HG03378 (cell line): ENCODE results near the gene PKNOX2.

Experiments
- ATAC-seq: cut with Tn5 transposase; IDR thresholded peaks from one replicate; pipeline ENCODE4 v1.9.1; 2021; ENCODE audit warnings: mild to moderate bottlenecking, moderate library complexity; ENCODE audit not compliant: unreplicated experiment

Gene PKNOX2

GRCh38 chr11:125257751-125258150 is 93.2 kb downstream of the PKNOX2 start:
- no peak for ATAC-seq

DNA sequence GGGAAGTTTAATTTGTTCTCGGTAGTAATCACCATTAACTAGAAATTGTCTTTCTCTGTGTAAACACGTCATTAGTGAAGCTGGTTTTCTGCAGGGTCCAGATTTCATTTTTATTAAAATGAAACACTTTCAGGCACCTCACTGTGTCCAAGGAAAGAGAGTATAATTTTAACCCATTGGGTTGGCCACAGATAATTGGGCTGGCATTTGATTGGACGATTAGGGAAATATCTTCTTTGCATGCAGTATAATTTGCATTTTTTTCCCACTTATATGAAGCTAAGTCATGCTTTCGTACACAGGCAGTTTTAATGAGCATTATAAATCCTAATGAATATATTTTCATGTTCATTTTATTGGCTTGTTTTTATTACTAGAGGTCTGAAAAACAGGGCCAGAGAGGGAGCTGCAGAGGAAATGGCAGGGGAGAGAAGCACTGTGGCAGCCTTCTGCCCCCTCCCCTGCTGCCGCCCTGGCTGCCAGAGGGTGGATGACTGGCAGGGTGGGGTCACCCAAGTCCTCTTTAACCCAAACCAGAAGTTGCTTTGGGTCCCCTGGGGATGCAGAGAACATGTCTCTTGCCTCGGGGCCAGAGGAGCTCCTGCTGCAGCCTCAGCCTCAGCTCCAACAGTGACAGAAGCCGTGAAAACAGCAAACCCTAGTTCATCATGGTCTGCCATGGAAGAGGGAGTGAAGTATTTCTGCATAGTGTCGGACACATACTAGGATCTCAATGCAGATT is 93.9 kb downstream of the PKNOX2 start:
- no peak for ATAC-seq

GRCh38 chr11:125261588-125261987 is 97.0 kb downstream of the PKNOX2 start:
- ATAC-seq, result no peak

GRCh38 chr11:125262194-125262829 is 97.8 kb downstream of the PKNOX2 start:
- ATAC-seq, result no peak

DNA sequence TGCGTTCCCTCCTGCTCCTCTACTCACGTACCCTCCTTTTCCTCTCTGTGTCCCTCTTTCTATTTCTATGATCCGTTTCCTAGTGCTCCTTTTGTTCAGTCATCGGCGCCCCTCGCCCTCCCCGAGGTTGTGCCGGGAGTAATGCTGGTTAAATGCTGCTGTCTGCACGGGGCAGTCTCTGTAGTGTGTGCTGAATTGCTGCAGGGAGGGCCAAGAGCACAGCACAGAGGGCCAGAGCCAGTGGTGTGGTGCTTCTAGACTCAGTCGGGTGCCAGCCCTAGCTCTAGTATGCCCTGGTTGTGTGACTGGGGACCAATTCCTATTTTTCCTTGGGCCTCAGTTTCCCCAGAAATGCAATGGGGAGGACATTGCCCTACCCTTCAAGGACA is 98.3 kb downstream of the PKNOX2 start:
- ATAC-seq, result no peak

DNA sequence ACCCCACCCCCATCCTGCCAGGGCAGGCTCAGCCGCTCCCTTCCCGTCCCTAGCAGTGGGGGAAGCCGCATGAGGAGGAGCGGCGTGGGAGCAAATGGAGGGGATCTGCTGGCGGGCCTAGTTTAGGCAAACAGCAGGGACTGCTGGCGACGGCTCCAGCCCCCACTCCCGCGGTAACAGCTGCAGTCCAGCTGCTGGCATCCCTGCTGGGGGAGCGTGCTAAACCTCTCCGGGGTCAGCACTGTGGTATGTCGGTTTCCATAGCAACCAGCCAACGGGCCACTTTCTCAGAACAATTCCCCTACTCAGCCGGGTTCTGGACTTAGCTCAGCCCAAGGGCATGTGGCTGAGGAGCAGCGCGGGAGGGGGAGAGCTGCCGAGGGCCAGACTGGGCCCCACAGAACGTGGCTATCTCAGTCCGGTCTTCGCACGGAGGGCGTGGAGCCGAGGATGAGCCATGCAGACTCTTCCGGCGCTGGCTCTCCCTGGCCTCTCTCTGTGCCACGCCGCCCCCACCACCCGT is 98.8 kb downstream of the PKNOX2 start:
- ATAC-seq, result no peak

- no peak for ATAC-seq
These were observed 99.8 kb downstream of the PKNOX2 start for GRCh38 chr11:125264100-125265022.

GRCh38 chr11:125267548-125267947 is 103.0 kb downstream of the PKNOX2 start:
- no peak for ATAC-seq

- no peak for ATAC-seq
These were observed 104.1 kb downstream of the PKNOX2 start for GRCh38 chr11:125268611-125269010.

GRCh38 chr11:125270106-125270505 is 105.6 kb downstream of the PKNOX2 start:
- no peak for ATAC-seq

- no peak for ATAC-seq
These were observed 106.2 kb downstream of the PKNOX2 start for GRCh38 chr11:125270711-125271110.

- no peak for ATAC-seq
These were observed 107.0 kb downstream of the PKNOX2 start for GRCh38 chr11:125271483-125272091.

GRCh38 chr11:125272092-125272491 is 107.5 kb downstream of the PKNOX2 start:
- no peak for ATAC-seq

DNA sequence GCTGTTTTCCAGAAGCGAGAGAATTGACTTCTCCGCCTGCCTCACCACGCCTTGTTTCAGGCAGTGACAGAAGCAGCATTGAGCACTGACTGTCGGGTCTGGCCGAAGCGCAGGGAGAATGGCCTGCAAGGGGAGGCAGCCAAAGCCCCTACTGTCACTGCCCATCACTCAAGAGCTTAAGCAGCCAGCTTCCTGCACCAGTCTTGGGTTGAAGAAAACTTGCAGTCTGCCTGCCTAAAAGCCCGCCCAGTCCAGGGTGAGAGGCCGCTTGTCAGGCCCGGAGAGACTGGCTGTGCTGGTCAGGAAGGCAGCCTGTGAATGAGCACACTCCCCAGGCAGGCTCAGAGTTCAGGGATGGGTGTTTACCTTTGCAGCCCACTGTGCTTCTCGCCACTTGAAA is 108.3 kb downstream of the PKNOX2 start:
- no peak for ATAC-seq

DNA sequence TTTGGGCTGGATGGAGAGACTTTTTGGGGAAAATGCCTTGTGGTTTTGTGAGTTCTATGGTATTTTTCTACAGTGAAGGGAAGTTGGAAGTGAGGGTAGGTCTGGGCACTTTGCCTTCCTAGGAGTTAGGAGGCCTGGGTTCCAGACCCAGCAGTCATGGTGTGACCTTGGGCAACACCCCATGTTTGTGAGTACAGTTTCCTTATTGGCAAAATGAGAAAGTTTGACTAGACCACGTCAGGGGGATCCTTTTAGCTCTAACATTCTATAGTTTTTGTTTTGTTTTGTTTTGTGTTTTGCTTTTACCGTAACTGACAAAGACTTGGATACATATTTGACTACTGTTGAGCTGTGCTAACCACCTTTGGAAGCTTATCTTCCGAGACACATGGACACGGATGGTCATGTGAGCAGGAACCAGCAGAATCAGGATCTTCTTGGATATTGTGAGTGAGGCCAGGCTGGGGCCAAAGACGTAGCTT is 109.0 kb downstream of the PKNOX2 start:
- no peak for ATAC-seq

DNA sequence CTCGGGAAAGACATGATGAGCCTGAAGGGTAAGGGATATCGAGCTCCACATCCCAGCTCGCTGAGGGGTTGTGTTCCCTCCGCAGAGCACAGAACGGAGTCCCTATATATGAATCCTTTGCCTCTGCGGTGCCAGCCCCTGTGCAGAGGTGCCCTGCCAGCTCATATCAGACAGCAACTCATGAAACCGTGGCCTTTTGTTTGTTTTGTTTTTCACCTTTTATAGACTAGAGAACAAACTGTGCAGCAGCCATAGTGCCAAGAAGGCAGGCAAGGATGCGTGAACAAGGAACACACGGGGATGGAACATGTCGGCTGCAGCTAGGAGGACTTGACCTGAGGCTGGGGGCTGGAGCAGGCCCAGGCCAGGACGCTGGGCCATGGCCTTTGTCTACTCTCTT is 109.8 kb downstream of the PKNOX2 start:
- no peak for ATAC-seq

- ATAC-seq, result no peak
These were observed 110.2 kb downstream of the PKNOX2 start for GRCh38 chr11:125274774-125275173.

- ATAC-seq, result no peak
These were observed 111.5 kb downstream of the PKNOX2 start for GRCh38 chr11:125275905-125276618.

DNA sequence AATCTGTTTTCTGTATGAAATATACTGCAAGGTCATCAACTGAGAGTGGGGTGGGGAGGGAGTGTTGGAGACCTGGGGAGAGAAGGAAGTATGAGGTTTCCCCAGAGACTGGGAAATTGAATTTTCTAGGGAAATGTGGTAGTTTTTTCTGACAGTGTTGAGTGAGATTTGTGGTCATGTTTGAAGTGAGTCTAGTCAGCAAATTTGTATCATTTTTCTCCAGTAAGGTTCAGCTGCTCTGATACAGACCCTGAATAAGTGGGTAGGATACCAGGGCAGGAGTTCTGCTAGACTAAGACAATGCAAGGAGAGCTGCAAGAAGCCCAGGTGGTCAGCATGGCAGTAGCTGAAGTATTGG is 112.0 kb downstream of the PKNOX2 start:
- ATAC-seq, result no peak
